Activated T-helper 2 cell treated with anti-CD3 and anti-CD28 coated beads, Interferon-gamma antibody, Interleukin-2, Interleukin-4, amounts not matched to agents 10 μg/mL and 5 μg/mL and 100 μg/mL, durations not matched to agents 14 hours and 24 hours and 36 hours (primary cell): Measurements from ENCODE around the gene IPO5. TPM values are rescaled to one million over a fixed set of nuclear protein-coding genes. Genes with fewer than 3 reads are reported as not detected.

Experiments used
- DNase-seq: peaks from one replicate; pipeline ENCODE4 v3.0.0; 2021; ENCODE audit warnings: low spot score
- H3K27ac Mint-ChIP-seq: one replicate; pipeline ENCODE4 v1.8.0; 2021; ENCODE audit warnings: mixed read lengths
- H3K27me3 Mint-ChIP-seq: one replicate; pipeline ENCODE4 v1.8.0; 2021; ENCODE audit warnings: low read depth, mixed read lengths
- H3K36me3 Mint-ChIP-seq: one replicate; pipeline ENCODE4 v1.8.0; 2021; ENCODE audit warnings: low read depth, mixed read lengths
- H3K4me1 Mint-ChIP-seq: one replicate; pipeline ENCODE4 v1.8.0; 2021; ENCODE audit warnings: low read depth, mixed read lengths
- H3K4me3 Mint-ChIP-seq: one replicate; pipeline ENCODE4 v1.8.0; 2021; ENCODE audit warnings: low read depth, mild to moderate bottlenecking, moderate library complexity, mixed read lengths
- H3K9me3 Mint-ChIP-seq: one replicate; pipeline ENCODE4 v1.8.0; 2021; ENCODE audit warnings: mixed read lengths
- intact Hi-C: fragments of 100-400 bp; cut with micrococcal nuclease; formaldehyde crosslinking; loops from one replicate; pipeline ENCODE4 v1.15.1; 2023
- total RNA-seq: library from RNA; stranded (reverse); gene quantifications from 2 replicates; pipeline ENCODE4 v1.2.3, GENCODE V29; 2022

IPO5 gene
- 225 and 227 TPM in 2 replicates for total RNA-seq

- DNase-seq = no peak
- no peaks in the 10 kb centered on the region for H3K36me3 Mint-ChIP-seq
- H3K4me3 Mint-ChIP-seq = no peak within 1 kb of the TSS
- H3K27ac Mint-ChIP-seq = no peak within 1 kb of the TSS
- H3K9me3 Mint-ChIP-seq = peaks cover 4% of the 10 kb centered on the region
- intact Hi-C loops = no loop called here
- H3K4me1 Mint-ChIP-seq = no peaks in the 10 kb centered on the region
- peaks cover 3% of the 10 kb centered on the region for H3K27me3 Mint-ChIP-seq
These were observed at the start of gene IPO5 for GRCh38 chr13:97953376-97953970. IPO5 (plus strand) TSS chr13:97953675; CDS start chr13:97976697, 23,022 bp downstream.

GRCh38 chr13:97904059-97904458, 49.4 kb upstream of the IPO5 start:
- no peak for DNase-seq
- Mint-ChIP-seq H3K4me1 (no peaks in the 10 kb centered on the region), H3K4me3 (no peak overlapping the region), H3K27ac (no peak overlapping the region), H3K9me3 (no peaks in the 10 kb centered on the region), H3K27me3 (peaks cover 3% of the 10 kb centered on the region), H3K36me3 (no peaks in the 10 kb centered on the region)
- intact Hi-C loops = no loop called here

- Mint-ChIP-seq H3K9me3 (no peaks in the 10 kb centered on the region), H3K27me3 (peaks cover 3% of the 10 kb centered on the region), H3K36me3 (no peaks in the 10 kb centered on the region), H3K4me1 (no peaks in the 10 kb centered on the region), H3K27ac (no peak overlapping the region), H3K4me3 (no peak overlapping the region)
- intact Hi-C loops = no loop called here
- DNase-seq = no peak
These were observed 48.0 kb upstream of the IPO5 start for GRCh38 chr13:97905517-97905916.

GRCh38 chr13:97911311-97912138, 42.0 kb upstream of the IPO5 start:
- DNase-seq = no peak
- no peak overlapping the region for H3K27ac Mint-ChIP-seq
- peaks cover 8% of the 10 kb centered on the region for H3K9me3 Mint-ChIP-seq
- no peak overlapping the region for H3K4me3 Mint-ChIP-seq
- no peaks in the 10 kb centered on the region for H3K4me1 Mint-ChIP-seq
- no peaks in the 10 kb centered on the region for H3K36me3 Mint-ChIP-seq
- intact Hi-C loops = no loop called here
- no peaks in the 10 kb centered on the region for H3K27me3 Mint-ChIP-seq

GRCh38 chr13:97912139-97912535, 41.3 kb upstream of the IPO5 start:
- Mint-ChIP-seq H3K4me3 (no peak overlapping the region), H3K27ac (no peak overlapping the region), H3K4me1 (no peaks in the 10 kb centered on the region), H3K9me3 (peaks cover 8% of the 10 kb centered on the region), H3K36me3 (no peaks in the 10 kb centered on the region), H3K27me3 (no peaks in the 10 kb centered on the region)
- intact Hi-C loops = no loop called here
- DNase-seq = no peak

- Mint-ChIP-seq H3K36me3 (no peaks in the 10 kb centered on the region), H3K4me3 (no peak overlapping the region)
- intact Hi-C loops = no loop called here
These were observed 40.3 kb upstream of the IPO5 start for GRCh38 chr13:97913206-97913605.

GRCh38 chr13:97914540-97914939, 38.9 kb upstream of the IPO5 start:
- H3K4me3 Mint-ChIP-seq = no peak overlapping the region
- H3K9me3 Mint-ChIP-seq = peaks cover 8% of the 10 kb centered on the region
- H3K36me3 Mint-ChIP-seq = no peaks in the 10 kb centered on the region
- H3K27me3 Mint-ChIP-seq = no peaks in the 10 kb centered on the region
- DNase-seq = no peak
- H3K27ac Mint-ChIP-seq = no peak overlapping the region
- H3K4me1 Mint-ChIP-seq = no peaks in the 10 kb centered on the region
- intact Hi-C loops = no loop called here

More at GRCh38 chr13:97913206-97913605, 40.3 kb upstream of the IPO5 start:
- H3K4me1 Mint-ChIP-seq = no peaks in the 10 kb centered on the region
- no peaks in the 10 kb centered on the region for H3K27me3 Mint-ChIP-seq
- peaks cover 8% of the 10 kb centered on the region for H3K9me3 Mint-ChIP-seq
- no peak for DNase-seq
- no peak overlapping the region for H3K27ac Mint-ChIP-seq

- H3K4me3 Mint-ChIP-seq = no peak overlapping the region
These were observed 32.2 kb upstream of the IPO5 start for GRCh38 chr13:97921176-97921816.

GRCh38 chr13:97928301-97928700, 25.2 kb upstream of the IPO5 start:
- H3K9me3 Mint-ChIP-seq = no peaks in the 10 kb centered on the region
- DNase-seq = no peak
- H3K4me3 Mint-ChIP-seq = no peak overlapping the region
- no peaks in the 10 kb centered on the region for H3K36me3 Mint-ChIP-seq
- H3K4me1 Mint-ChIP-seq = no peaks in the 10 kb centered on the region
- peaks cover 5% of the 10 kb centered on the region for H3K27me3 Mint-ChIP-seq
- no peak overlapping the region for H3K27ac Mint-ChIP-seq
- intact Hi-C loops = no loop called here

More at GRCh38 chr13:97921176-97921816, 32.2 kb upstream of the IPO5 start:
- H3K4me1 Mint-ChIP-seq = no peaks in the 10 kb centered on the region
- no peaks in the 10 kb centered on the region for H3K27me3 Mint-ChIP-seq
- DNase-seq = no peak
- no peaks in the 10 kb centered on the region for H3K36me3 Mint-ChIP-seq
- intact Hi-C loops = no loop called here
- H3K27ac Mint-ChIP-seq = no peak overlapping the region
- H3K9me3 Mint-ChIP-seq = peaks cover 3% of the 10 kb centered on the region

GRCh38 chr13:97932036-97932435, 21.4 kb upstream of the IPO5 start:
- H3K27ac Mint-ChIP-seq = no peak overlapping the region
- no peaks in the 10 kb centered on the region for H3K4me1 Mint-ChIP-seq
- no peaks in the 10 kb centered on the region for H3K9me3 Mint-ChIP-seq
- intact Hi-C loops = no loop called here
- H3K36me3 Mint-ChIP-seq = no peaks in the 10 kb centered on the region
- no peak overlapping the region for H3K4me3 Mint-ChIP-seq
- H3K27me3 Mint-ChIP-seq = peaks cover 7% of the 10 kb centered on the region
- DNase-seq = no peak

- no peaks in the 10 kb centered on the region for H3K4me1 Mint-ChIP-seq
- DNase-seq = no peak
- H3K27ac Mint-ChIP-seq = no peak overlapping the region
- H3K4me3 Mint-ChIP-seq = no peak overlapping the region
- H3K36me3 Mint-ChIP-seq = no peaks in the 10 kb centered on the region
- H3K9me3 Mint-ChIP-seq = no peaks in the 10 kb centered on the region
- peaks cover 7% of the 10 kb centered on the region for H3K27me3 Mint-ChIP-seq
- intact Hi-C loops = no loop called here
These were observed 20.8 kb upstream of the IPO5 start for GRCh38 chr13:97932647-97933046.

GRCh38 chr13:97933776-97934175, 19.7 kb upstream of the IPO5 start:
- H3K36me3 Mint-ChIP-seq = no peaks in the 10 kb centered on the region
- H3K4me1 Mint-ChIP-seq = no peaks in the 10 kb centered on the region
- no peak overlapping the region for H3K27ac Mint-ChIP-seq
- H3K4me3 Mint-ChIP-seq = no peak overlapping the region
- intact Hi-C loops = no loop called here
- no peak for DNase-seq
- no peaks in the 10 kb centered on the region for H3K9me3 Mint-ChIP-seq
- peaks cover 9% of the 10 kb centered on the region for H3K27me3 Mint-ChIP-seq

- H3K4me3 Mint-ChIP-seq = no peak overlapping the region
- peaks cover 7% of the 10 kb centered on the region for H3K27me3 Mint-ChIP-seq
- no peak overlapping the region for H3K27ac Mint-ChIP-seq
- intact Hi-C loops = no loop called here
- no peak for DNase-seq
- H3K9me3 Mint-ChIP-seq = no peaks in the 10 kb centered on the region
- H3K4me1 Mint-ChIP-seq = no peaks in the 10 kb centered on the region
- no peaks in the 10 kb centered on the region for H3K36me3 Mint-ChIP-seq
These were observed 18.9 kb upstream of the IPO5 start for GRCh38 chr13:97934590-97934989.
